HUES64 (cell line): ENCODE data around the gene PAFAH1B1.

Experiments
- H3K27ac ChIP-seq: 2 replicates; pipeline ENCODE4 v1.7.0; 2013; ENCODE audit warnings: low read depth, low read length, inconsistent platforms
- H3K27me3 ChIP-seq: 2 replicates; pipeline ENCODE4 v1.6.1; 2013; ENCODE audit warnings: mild to moderate bottlenecking, low read length; ENCODE audit not compliant: insufficient read depth
- H3K36me3 ChIP-seq: 2 replicates; pipeline ENCODE4 v1.6.1; 2013; ENCODE audit warnings: mild to moderate bottlenecking, low read length; ENCODE audit not compliant: insufficient read depth
- H3K4me1 ChIP-seq: 2 replicates; pipeline ENCODE4 v1.6.1; 2013; ENCODE audit warnings: mild to moderate bottlenecking, low read length, moderate library complexity; ENCODE audit not compliant: insufficient read depth
- H3K4me3 ChIP-seq: 2 replicates; pipeline ENCODE4 v1.5.1; 2013; ENCODE audit warnings: mild to moderate bottlenecking, low read length, moderate library complexity
- H3K9ac ChIP-seq: 2 replicates; pipeline ENCODE4 v1.6.1; 2013; ENCODE audit warnings: mild to moderate bottlenecking, low read depth, low read length
- H3K9me3 ChIP-seq: 2 replicates; pipeline ENCODE4 v1.6.1; 2013; ENCODE audit warnings: low read depth, low read length; ENCODE audit not compliant: insufficient read depth
- WGBS: fragments of 150-250, 120-280 bp; methylation state at CpG from one replicate; pipeline ENCODE4 v1.1.7; 2013; ENCODE audit warnings: missing lambda C conversion rate; 5-methylcytosine and 5-hydroxymethylcytosine counted together

The PAFAH1B1 gene

GRCh38 chr17:2594722-2595599 lies 1.5 kb downstream of the PAFAH1B1 start:
- Histone ChIP-seq H3K4me1 (peaks cover 26% of the 10 kb centered on the region), H3K36me3 (peaks cover 4% of the 10 kb centered on the region; the same call in 1 of the 2 replicates), H3K27me3 (no peaks in the 10 kb centered on the region), H3K9ac (peak overlapping the region; percentile 91), H3K27ac (peak overlapping the region; percentile 93), H3K9me3 (no peaks in the 10 kb centered on the region), H3K4me3 (peak overlapping the region; percentile 93)
- 1% methylated on average over 14 of the region's 16 CpGs for WGBS

GRCh38 chr17:2595716-2596115 lies 2.3 kb downstream of the PAFAH1B1 start:
- H3K27ac ChIP-seq = no peak overlapping the region
- peak overlapping the region; percentile 91; the same call in 1 of the 2 replicates for H3K9ac ChIP-seq
- H3K36me3 ChIP-seq = peaks cover 4% of the 10 kb centered on the region; the same call in 1 of the 2 replicates
- H3K4me3 ChIP-seq = peak overlapping the region; percentile 93
- H3K4me1 ChIP-seq = peaks cover 26% of the 10 kb centered on the region
- 63% methylated on average over 3 of the region's 4 CpGs for WGBS
- no peaks in the 10 kb centered on the region for H3K9me3 ChIP-seq
- no peaks in the 10 kb centered on the region for H3K27me3 ChIP-seq

- Histone ChIP-seq H3K27me3 (no peaks in the 10 kb centered on the region), H3K9ac (no peak overlapping the region), H3K4me3 (no peak overlapping the region), H3K9me3 (no peaks in the 10 kb centered on the region), H3K27ac (no peak overlapping the region), H3K4me1 (peaks cover 32% of the 10 kb centered on the region), H3K36me3 (peaks cover 4% of the 10 kb centered on the region)
- WGBS = 89% methylated on average over 4 of the region's 8 CpGs
These were observed 4.7 kb downstream of the PAFAH1B1 start for GRCh38 chr17:2598166-2598565.

GRCh38 chr17:2602597-2603017 lies 9.2 kb downstream of the PAFAH1B1 start:
- H3K4me3 ChIP-seq = no peak overlapping the region
- no peak overlapping the region for H3K27ac ChIP-seq
- H3K9me3 ChIP-seq = no peaks in the 10 kb centered on the region
- H3K36me3 ChIP-seq = peaks cover 4% of the 10 kb centered on the region
- 68% methylated on average over 6 of the region's 6 CpGs for WGBS
- peaks cover 20% of the 10 kb centered on the region for H3K4me1 ChIP-seq
- no peaks in the 10 kb centered on the region for H3K27me3 ChIP-seq
- no peak overlapping the region for H3K9ac ChIP-seq

- Histone ChIP-seq H3K36me3 (no peaks in the 10 kb centered on the region), H3K4me3 (no peak overlapping the region), H3K4me1 (peaks cover 10% of the 10 kb centered on the region; the same call in 1 of the 2 replicates), H3K27me3 (no peaks in the 10 kb centered on the region), H3K9ac (no peak overlapping the region), H3K9me3 (no peaks in the 10 kb centered on the region), H3K27ac (no peak overlapping the region)
- WGBS = 98% methylated on average over 5 of the region's 6 CpGs
These were observed 15.0 kb downstream of the PAFAH1B1 start for GRCh38 chr17:2608350-2608913.

- H3K4me1 ChIP-seq = peaks cover 10% of the 10 kb centered on the region; the same call in 1 of the 2 replicates
- no peak overlapping the region for H3K4me3 ChIP-seq
- no peaks in the 10 kb centered on the region for H3K9me3 ChIP-seq
- peaks cover under 1% of the 10 kb centered on the region; the same call in 1 of the 2 replicates for H3K36me3 ChIP-seq
- no peaks in the 10 kb centered on the region for H3K27me3 ChIP-seq
- H3K9ac ChIP-seq = no peak overlapping the region
- WGBS = 96% methylated on average over 7 of the region's 7 CpGs
- H3K27ac ChIP-seq = no peak overlapping the region
These were observed 15.6 kb downstream of the PAFAH1B1 start for GRCh38 chr17:2609091-2609490.

- Histone ChIP-seq H3K27me3 (no peaks in the 10 kb centered on the region), H3K36me3 (peaks cover 9% of the 10 kb centered on the region; the same call in 1 of the 2 replicates), H3K4me1 (peaks cover 10% of the 10 kb centered on the region; the same call in 1 of the 2 replicates), H3K9ac (no peak overlapping the region), H3K9me3 (no peaks in the 10 kb centered on the region), H3K4me3 (no peak overlapping the region), H3K27ac (peak overlapping the region; percentile 23; the same call in 1 of the 2 replicates)
- 90% methylated on average over 3 of the region's 3 CpGs for WGBS
These were observed 17.0 kb downstream of the PAFAH1B1 start for GRCh38 chr17:2610195-2611175.

- peaks cover 9% of the 10 kb centered on the region; the same call in 1 of the 2 replicates for H3K36me3 ChIP-seq
- H3K9me3 ChIP-seq = no peaks in the 10 kb centered on the region
- H3K9ac ChIP-seq = no peak overlapping the region
- peak overlapping the region; percentile 24; the same call in 1 of the 2 replicates for H3K27ac ChIP-seq
- no peak overlapping the region for H3K4me3 ChIP-seq
- peaks cover 10% of the 10 kb centered on the region; the same call in 1 of the 2 replicates for H3K4me1 ChIP-seq
- no peaks in the 10 kb centered on the region for H3K27me3 ChIP-seq
- 88% methylated on average over 7 of the region's 7 CpGs for WGBS
These were observed 18.2 kb downstream of the PAFAH1B1 start for GRCh38 chr17:2611627-2612026.

- no peak overlapping the region for H3K9ac ChIP-seq
- H3K27ac ChIP-seq = no peak overlapping the region
- H3K36me3 ChIP-seq = peaks cover 9% of the 10 kb centered on the region; the same call in 1 of the 2 replicates
- H3K4me1 ChIP-seq = peaks cover 10% of the 10 kb centered on the region; the same call in 1 of the 2 replicates
- no peak overlapping the region for H3K4me3 ChIP-seq
- WGBS = 98% methylated on average over 6 of the region's 7 CpGs
- H3K27me3 ChIP-seq = no peaks in the 10 kb centered on the region
- H3K9me3 ChIP-seq = no peaks in the 10 kb centered on the region
These were observed 19.2 kb downstream of the PAFAH1B1 start for GRCh38 chr17:2612630-2613029.

GRCh38 chr17:2613089-2613808 lies 19.8 kb downstream of the PAFAH1B1 start:
- Histone ChIP-seq H3K27ac (no peak overlapping the region; the same call in 1 of the 2 replicates), H3K9me3 (no peaks in the 10 kb centered on the region), H3K4me1 (peaks cover 10% of the 10 kb centered on the region; the same call in 1 of the 2 replicates), H3K4me3 (no peak overlapping the region), H3K36me3 (peaks cover 11% of the 10 kb centered on the region; the same call in 1 of the 2 replicates), H3K9ac (no peak overlapping the region), H3K27me3 (no peaks in the 10 kb centered on the region)
- 95% methylated on average over 17 of the region's 17 CpGs for WGBS
